ENCODE measurements around the gene MAP2K7.

DNA sequence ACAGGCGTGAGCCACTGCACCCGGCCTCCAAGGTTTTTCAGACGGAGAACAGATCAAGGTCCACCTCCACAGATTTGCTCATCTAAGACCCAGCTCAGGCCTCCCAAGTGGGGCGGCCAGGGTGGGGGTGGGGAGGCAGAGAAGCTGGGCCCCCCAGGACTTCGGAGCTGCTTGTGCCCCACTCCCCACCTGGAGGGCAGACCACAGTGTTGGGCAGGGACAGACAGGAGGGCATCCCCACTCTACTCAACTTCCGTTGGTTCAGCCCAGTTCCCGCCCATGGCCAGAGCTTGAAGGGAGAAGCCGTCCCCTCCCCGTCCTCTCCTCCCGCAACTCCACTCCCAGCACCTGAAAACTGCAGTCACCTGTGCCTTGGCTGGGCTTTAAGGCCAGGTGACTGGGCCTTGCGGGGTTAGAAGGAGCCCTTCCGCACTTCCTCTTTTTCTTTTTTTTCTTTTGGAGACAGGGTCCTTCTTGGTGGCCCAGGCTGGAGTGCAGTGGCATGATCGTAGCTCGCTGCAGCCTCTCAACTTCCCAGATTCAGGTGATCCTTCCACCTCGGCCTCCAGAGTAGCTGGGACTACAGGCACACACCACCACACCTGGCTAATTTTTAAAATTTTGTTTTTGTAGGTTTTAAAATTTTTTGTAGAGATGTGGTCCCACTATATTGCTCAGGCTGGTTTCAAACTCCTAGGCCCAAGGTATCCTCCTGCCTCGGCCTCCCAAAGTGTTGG lies 16.1 kb upstream of the MAP2K7 start:
- no peak for TF ChIP-seq POLR2AphosphoS5 (IDR thresholded peaks at IDR 0.05; ENCODE audit: low read depth, low read length)
- no peak for TF ChIP-seq POLR2A (IDR thresholded peaks at IDR 0.05; ENCODE audit: low read depth, low read length)
